Anterior cingulate cortex (tissue), 58 donors: Measurements from ENCODE around the gene MSX1.

Experiments
- DNase-seq, 58 donors: peaks; one replicate each; lab custom pipeline; 2025; lab: John Stamatoyannopoulos, UW

Gene MSX1

DNA sequence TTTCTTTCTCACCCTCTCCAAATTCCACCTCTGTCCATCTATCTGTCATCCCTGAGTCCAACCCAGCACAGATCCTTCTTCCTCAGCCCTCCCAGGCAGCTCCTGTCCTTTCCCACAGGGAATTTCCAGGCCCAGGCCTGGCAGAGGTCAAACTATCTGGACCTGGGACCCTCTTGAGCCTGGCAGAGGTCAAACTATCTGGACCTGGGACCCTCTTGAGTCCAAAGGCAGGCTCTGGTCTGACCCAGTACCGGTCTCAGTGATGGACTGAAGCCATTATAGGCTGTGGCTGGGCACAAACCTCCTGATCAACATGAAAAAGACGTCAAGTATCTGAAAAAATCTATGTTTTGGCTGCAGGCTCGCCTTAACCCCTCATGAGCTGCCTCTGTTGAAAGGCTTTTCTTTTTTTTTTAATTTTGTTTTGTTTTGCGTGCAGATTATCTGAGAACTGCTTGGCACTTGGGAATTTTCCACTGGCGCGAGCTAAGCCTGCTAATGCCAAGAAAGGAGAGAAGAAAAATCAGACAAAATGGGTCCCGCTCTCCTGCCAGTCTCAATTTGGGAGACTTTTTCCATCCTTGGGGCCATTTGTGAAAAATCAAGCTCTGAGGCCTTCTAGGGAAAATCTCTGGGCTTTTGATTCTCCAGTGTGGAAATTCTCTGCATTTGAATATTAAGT lies 31.2 kb downstream of the MSX1 start:
- peak in 15 of 58 donors; percentile 2 to 45 (median 16) for DNase-seq

GRCh38 chr4:4893721-4894120 lies 34.3 kb downstream of the MSX1 start:
- no peak for DNase-seq

DNA sequence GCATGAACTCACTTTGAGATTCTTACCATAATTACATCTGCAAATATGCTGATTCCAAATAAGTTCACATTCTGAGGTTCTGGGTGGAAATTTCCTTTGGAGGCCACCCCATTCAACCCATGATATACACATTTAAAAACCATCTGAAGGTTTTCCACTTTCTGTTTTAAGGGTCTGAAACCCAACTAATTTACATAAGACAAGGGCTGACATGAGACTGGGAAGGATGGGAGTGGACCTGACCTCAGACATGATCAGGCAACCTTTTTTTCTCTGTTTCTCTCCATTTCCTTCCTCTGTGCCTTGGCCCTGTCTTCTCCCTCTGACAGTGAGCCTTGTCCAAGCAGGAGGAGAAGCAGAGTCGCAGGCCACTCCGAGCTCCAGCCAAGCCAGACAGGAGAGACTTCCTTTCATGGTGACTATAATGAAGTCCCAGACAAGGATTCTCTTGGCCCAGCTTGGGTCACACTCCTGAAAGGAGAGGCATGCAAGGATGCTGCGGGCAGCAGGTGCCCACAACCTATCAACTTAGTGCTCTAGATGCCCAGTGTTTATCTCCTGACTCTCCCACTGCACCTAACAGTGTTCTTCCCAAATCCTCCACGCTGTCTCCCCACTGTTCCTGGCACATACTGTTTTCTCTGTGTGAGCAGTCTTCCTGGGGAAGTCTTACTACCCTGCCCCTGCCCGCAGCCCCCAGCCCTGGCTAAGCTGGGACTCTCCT lies 39.9 kb downstream of the MSX1 start:
- no peak for DNase-seq

GRCh38 chr4:4901877-4902276 lies 42.4 kb downstream of the MSX1 start:
- no peak for DNase-seq

GRCh38 chr4:4912155-4912554 lies 52.7 kb downstream of the MSX1 start:
- no peak for DNase-seq

DNA sequence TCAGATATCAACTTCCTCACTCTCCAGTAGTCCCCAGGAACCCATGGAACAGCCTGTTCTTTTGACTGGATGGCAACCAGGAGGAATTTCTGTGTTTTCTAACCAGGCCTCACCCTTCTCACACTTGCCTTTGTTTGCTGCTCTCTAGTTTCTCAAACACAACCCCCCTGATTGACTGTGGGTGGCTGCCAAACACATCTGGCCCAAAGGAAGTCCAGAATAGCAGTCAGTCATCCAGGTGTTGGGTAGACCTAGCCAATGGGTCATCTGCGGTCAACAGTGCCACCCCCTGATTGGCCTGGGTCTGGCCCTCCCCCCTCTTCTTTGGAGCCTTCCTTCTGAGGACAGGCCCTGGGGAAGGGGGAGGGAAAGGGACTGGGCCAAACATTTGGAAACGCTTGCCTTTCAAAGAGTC lies 53.7 kb downstream of the MSX1 start:
- no peak for DNase-seq
